Loucy (cell line): ENCODE measurements around the gene ADORA1.

Source experiments
- H2AFZ ChIP-seq: fragments of 200-600 bp; sonication (generic); 2 replicates; pipeline ENCODE4 v1.6.0; 2016; ENCODE audit warnings: antibody characterized with exemption, mild to moderate bottlenecking, low read length, moderate library complexity
- H3F3A ChIP-seq: fragments of 200-600 bp; 2 replicates; pipeline ENCODE4 v1.6.0; 2016; ENCODE audit warnings: antibody characterized with exemption, low read depth, mild to moderate bottlenecking
- H3K27me3 ChIP-seq: fragments of 200-600 bp; sonication (generic); 2 replicates; pipeline ENCODE4 v1.6.1; 2014; ENCODE audit warnings: low read length, mild to moderate bottlenecking; ENCODE audit not compliant: insufficient read depth, poor library complexity, severe bottlenecking
- H3K36me3 ChIP-seq: fragments of 200-600 bp; sonication (generic); 2 replicates; pipeline ENCODE4 v1.6.1; 2016; ENCODE audit warnings: low read length; ENCODE audit not compliant: insufficient read depth
- H3K4me1 ChIP-seq: fragments of 200-600 bp; sonication (generic); 2 replicates; pipeline ENCODE4 v1.5.1; 2014; ENCODE audit warnings: low read length, mild to moderate bottlenecking; ENCODE audit not compliant: insufficient read depth, poor library complexity, severe bottlenecking
- H3K4me2 ChIP-seq: fragments of 200-600 bp; sonication (generic); 2 replicates; pipeline ENCODE4 v1.6.0; 2014; ENCODE audit warnings: antibody characterized with exemption, low read length, low read depth, mild to moderate bottlenecking; ENCODE audit not compliant: poor library complexity, severe bottlenecking
- H3K4me3 ChIP-seq: fragments of 200-600 bp; sonication (generic); 2 replicates; pipeline ENCODE4 v1.5.1; 2014; ENCODE audit warnings: low read length, mild to moderate bottlenecking, mixed read lengths; ENCODE audit not compliant: poor library complexity, severe bottlenecking
- H3K79me2 ChIP-seq: fragments of 200-600 bp; sonication (generic); 2 replicates; pipeline ENCODE4 v1.6.1; 2014; ENCODE audit warnings: low read length; ENCODE audit not compliant: insufficient read depth
- H3K9ac ChIP-seq: fragments of 200-600 bp; sonication (generic); 2 replicates; pipeline ENCODE4 v1.6.0; 2014; ENCODE audit warnings: mild to moderate bottlenecking, low read depth, low read length, moderate library complexity; ENCODE audit not compliant: poor library complexity, severe bottlenecking
- H3K9me2 ChIP-seq: fragments of 200-600 bp; sonication (generic); replicated peaks from 2 replicates; pipeline ENCODE4 v1.6.1; 2016; ENCODE audit warnings: low read depth, low read length, mixed read lengths
- H3K9me3 ChIP-seq: fragments of 200-600 bp; sonication (generic); 2 replicates; pipeline ENCODE4 v1.6.1; 2014; ENCODE audit warnings: mild to moderate bottlenecking, antibody characterized with exemption, low read length, low read depth; ENCODE audit not compliant: insufficient read depth
- H4K20me1 ChIP-seq: fragments of 200-600 bp; sonication (generic); 2 replicates; pipeline ENCODE4 v1.6.0; 2014; ENCODE audit warnings: antibody characterized with exemption, low read length, mild to moderate bottlenecking; ENCODE audit not compliant: insufficient read depth, poor library complexity, severe bottlenecking
- CTCF ChIP-seq: fragments of 200-600 bp; sonication (generic); conservative IDR thresholded peaks from 2 replicates; pipeline ENCODE4 v1.5.1; 2014; ENCODE audit warnings: mild to moderate bottlenecking, antibody characterized with exemption, low read length
- EZH2phosphoT487 ChIP-seq: fragments of 200-600 bp; IDR thresholded peaks from 2 replicates; pipeline ENCODE4 v1.6.1; 2018; ENCODE audit warnings: antibody characterized with exemption, mild to moderate bottlenecking, moderate library complexity, borderline replicate concordance

Gene ADORA1

GRCh38 chr1:203214871-203215270, 87.3 kb downstream of the ADORA1 start:
- H3K36me3 ChIP-seq = no peaks in the 10 kb centered on the region
- H3F3A ChIP-seq = no peaks in the 10 kb centered on the region
- no peaks in the 10 kb centered on the region for H3K9me3 ChIP-seq
- H4K20me1 ChIP-seq = no peaks in the 10 kb centered on the region
- peaks cover 9% of the 10 kb centered on the region for H3K4me1 ChIP-seq
- H3K27me3 ChIP-seq = no peaks in the 10 kb centered on the region
- TF ChIP-seq CTCF (no peak), EZH2phosphoT487 (no peak)
- no peak overlapping the region for H3K4me3 ChIP-seq
- H3K4me2 ChIP-seq = no peak overlapping the region
- no peak overlapping the region for H2AFZ ChIP-seq
- H3K9ac ChIP-seq = no peak overlapping the region
- H3K9me2 ChIP-seq = no peaks in the 10 kb centered on the region
- H3K79me2 ChIP-seq = no peaks in the 10 kb centered on the region

GRCh38 chr1:203215573-203215972, 88.0 kb downstream of the ADORA1 start:
- Histone ChIP-seq H3K4me3 (no peak overlapping the region), H3K9ac (no peak overlapping the region), H3K9me2 (no peaks in the 10 kb centered on the region), H3K4me2 (no peak overlapping the region), H3F3A (no peaks in the 10 kb centered on the region), H4K20me1 (no peaks in the 10 kb centered on the region), H3K27me3 (no peaks in the 10 kb centered on the region), H3K9me3 (no peaks in the 10 kb centered on the region), H3K79me2 (no peaks in the 10 kb centered on the region), H3K36me3 (no peaks in the 10 kb centered on the region), H3K4me1 (peaks cover 9% of the 10 kb centered on the region), H2AFZ (no peak overlapping the region)
- no peak for TF ChIP-seq CTCF
- TF ChIP-seq EZH2phosphoT487 = no peak

DNA sequence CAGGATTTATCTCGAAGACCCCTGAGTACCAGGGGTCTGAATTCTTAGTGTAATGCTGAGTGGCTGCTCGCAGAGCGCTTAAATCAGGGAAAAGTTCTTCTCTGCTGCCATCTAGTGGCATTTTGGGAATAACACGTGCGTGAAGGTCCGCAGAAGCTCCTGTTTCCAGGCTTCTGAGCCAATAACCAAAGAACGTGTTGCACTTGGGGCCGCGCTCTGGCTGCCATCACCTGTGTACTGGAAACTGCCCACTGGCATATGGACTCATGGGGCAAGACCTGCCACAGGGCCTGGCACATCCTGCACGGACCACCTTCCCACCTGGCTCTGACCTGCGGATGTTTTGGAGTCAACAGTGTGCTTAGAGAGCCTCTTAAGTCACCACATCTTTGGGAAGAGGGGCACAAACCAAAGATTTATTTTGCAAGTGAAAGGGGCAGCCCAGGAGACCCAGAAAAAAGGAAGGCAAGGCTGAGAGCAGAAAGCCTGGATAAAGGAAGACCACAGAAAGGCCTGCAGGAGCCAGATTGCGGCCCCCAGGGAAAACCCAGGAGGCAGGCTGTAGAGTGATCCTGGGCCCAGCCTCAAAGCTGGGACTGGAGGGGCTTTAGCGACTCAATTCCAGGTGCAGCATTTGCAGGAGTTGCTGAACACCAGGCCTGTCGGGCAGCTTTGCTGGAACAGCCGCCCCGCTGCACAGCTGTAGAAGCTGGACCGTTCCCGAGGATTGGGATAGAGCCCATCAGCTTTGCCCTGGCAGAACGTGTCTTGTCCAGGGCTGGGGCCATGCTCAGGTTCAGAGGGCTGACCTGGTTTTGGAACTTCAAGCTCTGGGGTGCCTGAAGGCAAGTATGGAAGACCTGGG, 89.0 kb downstream of the ADORA1 start:
- no peaks in the 10 kb centered on the region for H3F3A ChIP-seq
- no peak overlapping the region for H3K9ac ChIP-seq
- no peaks in the 10 kb centered on the region for H3K36me3 ChIP-seq
- no peak overlapping the region for H3K4me3 ChIP-seq
- H3K4me2 ChIP-seq = no peak overlapping the region
- H3K9me2 ChIP-seq = no peaks in the 10 kb centered on the region
- H3K27me3 ChIP-seq = no peaks in the 10 kb centered on the region
- H4K20me1 ChIP-seq = no peaks in the 10 kb centered on the region
- peaks cover 9% of the 10 kb centered on the region for H3K4me1 ChIP-seq
- no peaks in the 10 kb centered on the region for H3K9me3 ChIP-seq
- no peak overlapping the region for H2AFZ ChIP-seq
- TF ChIP-seq CTCF (peak; percentile 74), EZH2phosphoT487 (no peak)
- no peaks in the 10 kb centered on the region for H3K79me2 ChIP-seq
